ENCODE measurements around the gene PTPRK. TPM values are rescaled to one million over a fixed set of nuclear protein-coding genes. Genes with fewer than 3 reads are reported as not detected.

The PTPRK gene
- polyA plus RNA-seq, 4 donors = 29.1 to 58.6 (median 50.2) TPM

- DNase-seq (ENCODE audit: low read depth in 4 of 4, low spot score in 3 of 4) = no peak
Observed at GRCh38 chr6:128112494-128112893, 407.9 kb downstream of the PTPRK start.

GRCh38 chr6:128111096-128111495 lies 409.3 kb downstream of the PTPRK start:
- no peak for DNase-seq (ENCODE audit: low read depth in 4 of 4, low spot score in 3 of 4)

DNA sequence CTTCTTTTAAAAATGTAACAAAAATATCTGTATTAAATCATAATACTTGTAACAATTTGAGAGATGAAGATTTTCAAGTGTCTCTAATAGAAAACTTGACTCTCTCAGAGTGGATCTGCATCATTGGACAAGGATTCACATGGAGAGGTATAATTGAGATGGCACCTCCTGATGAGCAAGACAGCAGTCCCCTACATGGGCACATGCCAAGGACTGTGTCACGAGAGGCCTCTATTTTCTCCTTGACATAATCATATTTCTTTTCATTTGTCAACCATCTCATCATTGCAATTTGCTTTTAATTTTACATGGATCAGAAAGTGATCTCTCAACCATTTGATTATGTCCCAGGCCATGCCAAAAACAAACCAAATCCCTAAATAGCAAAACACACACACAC lies 412.7 kb downstream of the PTPRK start:
- no peak for DNase-seq (ENCODE audit: low read depth in 4 of 4, low spot score in 3 of 4)

DNA sequence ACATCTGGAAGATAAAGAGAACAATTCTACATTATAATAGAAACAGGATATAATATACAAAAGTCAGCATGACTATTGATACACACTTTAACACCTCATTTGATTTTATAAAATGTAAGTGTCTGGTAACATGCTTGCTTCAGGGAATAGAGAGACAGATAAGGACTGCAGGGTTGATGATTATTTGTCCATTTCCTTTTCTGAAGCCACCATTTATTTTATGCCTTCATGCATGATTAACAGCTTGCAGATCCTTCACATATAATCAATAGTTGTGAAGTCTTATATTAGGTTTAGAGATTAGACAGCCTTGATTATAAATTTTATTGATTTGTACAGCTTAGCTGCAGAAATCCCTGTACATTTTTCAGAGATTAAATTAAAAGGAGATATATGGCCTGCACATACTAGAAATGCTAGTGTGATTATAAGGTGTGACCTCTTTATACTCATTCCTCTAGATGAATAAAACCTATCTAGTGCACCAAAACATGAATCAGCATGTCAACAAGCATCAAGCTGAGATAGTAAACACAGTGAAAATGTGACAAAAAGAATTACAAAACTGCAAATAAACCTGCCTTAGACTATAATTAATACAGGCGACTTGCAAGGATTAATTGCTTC lies 420.7 kb downstream of the PTPRK start:
- DNase-seq (ENCODE audit: low read depth in 4 of 4, low spot score in 3 of 4) = no peak

GRCh38 chr6:128098000-128098581 lies 422.3 kb downstream of the PTPRK start:
- DNase-seq (ENCODE audit: low read depth in 4 of 4, low spot score in 3 of 4) = no peak

DNA sequence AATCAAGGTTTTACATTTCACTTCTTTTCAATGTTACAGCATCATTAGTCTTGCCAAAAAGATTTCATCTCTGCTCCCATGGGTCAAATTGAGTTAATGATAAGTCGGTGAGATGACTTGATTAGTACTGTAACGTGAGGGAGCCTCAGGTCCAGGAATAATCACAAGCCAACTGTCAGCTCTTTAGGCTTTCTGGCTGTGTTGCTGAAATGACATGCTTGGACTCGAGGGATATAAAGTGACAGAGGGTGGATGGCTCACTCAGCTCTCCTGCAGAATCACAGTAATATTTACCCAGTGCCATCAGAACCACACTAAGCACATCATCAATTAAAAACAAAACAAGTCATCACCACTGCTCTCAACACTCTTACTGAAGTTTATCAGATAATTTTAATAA lies 423.4 kb downstream of the PTPRK start:
- DNase-seq (ENCODE audit: low read depth in 4 of 4, low spot score in 3 of 4) = no peak

DNA sequence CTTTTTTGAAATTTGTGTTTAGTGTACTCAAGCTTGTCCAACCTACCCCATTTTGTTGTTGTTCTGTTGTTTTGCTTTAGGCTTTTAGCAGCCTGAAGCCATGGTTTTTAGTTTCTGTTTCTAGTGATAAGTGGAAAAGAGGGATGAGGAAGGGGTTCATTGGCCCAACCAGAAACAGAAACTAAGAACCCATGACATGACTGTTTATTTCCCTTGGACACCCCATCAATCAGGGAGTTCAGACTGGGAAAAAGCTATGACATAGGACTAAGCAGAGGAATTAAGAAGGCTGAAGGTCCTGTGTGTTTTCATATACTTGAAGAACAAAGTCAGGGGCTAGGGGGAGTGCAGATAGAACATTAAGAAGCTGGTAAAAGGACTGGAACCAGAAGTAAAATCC lies 425.0 kb downstream of the PTPRK start:
- DNase-seq (ENCODE audit: low read depth in 4 of 4, low spot score in 3 of 4) = no peak

DNA sequence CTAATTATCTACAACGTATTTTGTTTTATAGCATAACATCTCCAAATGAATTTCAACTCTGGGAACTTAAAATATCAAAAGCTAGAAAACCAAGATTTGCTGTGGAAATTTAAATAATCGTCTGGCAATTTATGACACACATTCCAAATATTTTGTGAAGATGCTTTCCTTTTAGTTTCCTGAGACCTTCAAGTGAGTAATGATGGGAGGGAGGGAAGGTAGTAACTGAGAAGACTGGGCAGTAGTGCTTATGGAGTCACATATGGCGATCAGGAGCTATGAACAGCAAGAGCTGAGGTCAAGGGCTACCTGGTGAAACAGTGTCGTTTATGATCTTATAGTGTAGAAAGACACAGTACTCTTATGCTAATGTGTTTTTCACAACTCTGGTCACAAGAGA lies 441.4 kb downstream of the PTPRK start:
- no peak for DNase-seq (ENCODE audit: low read depth in 4 of 4, low spot score in 3 of 4)

GRCh38 chr6:128078276-128078675 lies 442.1 kb downstream of the PTPRK start:
- DNase-seq (ENCODE audit: low read depth in 4 of 4, low spot score in 3 of 4) = no peak

DNA sequence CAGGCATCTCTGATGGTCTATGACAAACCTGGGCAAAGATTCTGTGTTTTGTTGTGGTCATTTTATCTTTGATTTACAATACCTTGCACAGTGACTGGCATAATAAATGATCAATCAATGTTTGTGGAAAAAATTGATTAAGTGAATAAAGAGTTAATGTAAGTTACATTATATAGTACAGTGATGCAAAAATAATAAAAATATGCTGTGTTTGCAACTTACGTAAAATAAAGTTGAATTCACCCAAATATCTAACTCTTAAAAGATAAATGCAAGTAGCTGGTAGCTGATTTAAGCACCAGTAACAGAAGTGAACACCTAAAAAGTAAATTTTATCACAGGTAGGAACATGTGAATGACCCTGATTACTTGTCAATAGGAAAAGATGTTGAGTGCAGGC lies 443.6 kb downstream of the PTPRK start:
- no peak for DNase-seq (ENCODE audit: low read depth in 4 of 4, low spot score in 3 of 4)

DNA sequence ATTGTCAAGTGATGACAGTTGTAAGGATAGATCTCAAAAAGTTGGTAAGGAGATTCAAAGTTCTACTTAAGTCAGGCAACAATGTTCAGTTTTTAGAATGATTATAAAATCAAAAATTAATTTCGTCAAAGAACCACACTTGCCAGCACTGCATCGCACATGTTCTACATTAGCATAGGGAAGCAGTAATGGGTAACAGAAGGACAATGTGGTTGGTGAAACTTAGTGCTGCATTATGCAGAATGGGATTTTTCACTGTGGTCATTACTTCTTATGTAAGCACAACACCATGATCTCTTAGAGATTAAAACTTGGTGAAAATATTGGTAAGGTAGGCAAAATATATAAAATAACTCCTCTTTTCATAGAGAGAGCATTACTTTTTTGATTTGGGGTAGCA lies 445.8 kb downstream of the PTPRK start:
- no peak for DNase-seq (ENCODE audit: low read depth in 4 of 4, low spot score in 3 of 4)

GRCh38 chr6:128073389-128073788 lies 447.0 kb downstream of the PTPRK start:
- DNase-seq (ENCODE audit: low read depth in 4 of 4, low spot score in 3 of 4) = no peak

- no peak for DNase-seq (ENCODE audit: low read depth in 4 of 4, low spot score in 3 of 4)
Observed at GRCh38 chr6:128071212-128071611, 449.2 kb downstream of the PTPRK start.

GRCh38 chr6:128070406-128070805 lies 450.0 kb downstream of the PTPRK start:
- DNase-seq (ENCODE audit: low read depth in 4 of 4, low spot score in 3 of 4) = no peak

DNA sequence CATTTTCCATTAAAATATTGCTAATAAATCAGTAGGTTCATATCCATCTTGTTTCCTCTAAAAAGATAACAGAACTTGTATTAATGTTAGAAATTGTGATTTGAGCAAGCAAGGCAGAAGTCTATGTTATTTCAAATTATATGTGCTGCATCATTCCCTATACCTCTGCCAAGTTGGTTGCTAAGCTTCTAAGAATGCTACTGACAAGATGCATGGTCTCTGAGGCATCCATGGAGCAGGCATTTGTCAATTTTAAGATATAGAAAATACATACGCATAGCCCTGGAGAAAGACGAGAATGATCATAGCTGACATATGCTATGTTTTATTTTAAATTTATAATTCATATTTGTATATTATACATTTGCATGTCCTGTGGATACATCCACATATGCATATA lies 451.2 kb downstream of the PTPRK start:
- no peak for DNase-seq (ENCODE audit: low read depth in 4 of 4, low spot score in 3 of 4)

DNA sequence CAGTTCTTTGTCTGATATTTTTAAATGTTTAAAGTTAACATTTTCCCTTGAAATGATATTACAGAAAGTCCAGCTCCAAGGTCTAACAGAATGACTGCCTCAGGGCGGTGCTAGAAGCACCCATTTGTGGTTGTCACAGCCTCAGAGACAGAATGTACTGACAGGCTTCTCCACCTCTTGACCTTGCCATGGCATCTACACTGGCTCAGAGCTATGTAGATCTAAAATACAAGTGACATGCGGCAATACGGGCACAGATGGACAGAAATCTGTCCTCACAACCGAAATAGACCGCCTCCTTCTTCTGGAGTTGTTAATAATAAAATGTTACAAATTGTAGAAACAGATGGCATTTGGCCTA lies 452.3 kb downstream of the PTPRK start:
- DNase-seq (ENCODE audit: low read depth in 4 of 4, low spot score in 3 of 4) = no peak

GRCh38 chr6:128067446-128068118 lies 452.8 kb downstream of the PTPRK start:
- no peak for DNase-seq (ENCODE audit: low read depth in 4 of 4, low spot score in 3 of 4)

DNA sequence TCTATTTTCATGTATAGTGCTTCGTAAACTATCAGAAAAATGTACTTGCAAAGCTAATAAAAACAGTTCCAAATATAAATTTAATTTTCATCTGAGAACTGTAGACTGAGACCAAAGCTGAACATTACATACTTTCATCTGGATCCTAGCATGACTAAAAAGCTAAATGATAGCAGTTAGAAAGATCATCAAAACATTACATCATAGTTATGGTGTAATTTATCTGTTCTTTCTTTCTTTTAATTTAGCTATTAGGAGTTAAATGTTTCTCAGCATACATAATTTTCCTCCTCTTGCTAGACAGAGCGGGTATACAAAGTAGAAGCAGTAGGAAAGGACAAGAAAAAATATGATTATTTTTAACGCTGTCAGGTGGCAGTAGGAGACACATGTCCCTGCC lies 455.3 kb downstream of the PTPRK start:
- DNase-seq (ENCODE audit: low read depth in 4 of 4, low spot score in 3 of 4) = no peak

- no peak for DNase-seq (ENCODE audit: low read depth in 4 of 4, low spot score in 3 of 4)
Observed at GRCh38 chr6:128064540-128064895, 455.9 kb downstream of the PTPRK start.

- no peak for DNase-seq (ENCODE audit: low read depth in 4 of 4, low spot score in 3 of 4)
Observed at GRCh38 chr6:128063850-128064539, 456.4 kb downstream of the PTPRK start.

DNA sequence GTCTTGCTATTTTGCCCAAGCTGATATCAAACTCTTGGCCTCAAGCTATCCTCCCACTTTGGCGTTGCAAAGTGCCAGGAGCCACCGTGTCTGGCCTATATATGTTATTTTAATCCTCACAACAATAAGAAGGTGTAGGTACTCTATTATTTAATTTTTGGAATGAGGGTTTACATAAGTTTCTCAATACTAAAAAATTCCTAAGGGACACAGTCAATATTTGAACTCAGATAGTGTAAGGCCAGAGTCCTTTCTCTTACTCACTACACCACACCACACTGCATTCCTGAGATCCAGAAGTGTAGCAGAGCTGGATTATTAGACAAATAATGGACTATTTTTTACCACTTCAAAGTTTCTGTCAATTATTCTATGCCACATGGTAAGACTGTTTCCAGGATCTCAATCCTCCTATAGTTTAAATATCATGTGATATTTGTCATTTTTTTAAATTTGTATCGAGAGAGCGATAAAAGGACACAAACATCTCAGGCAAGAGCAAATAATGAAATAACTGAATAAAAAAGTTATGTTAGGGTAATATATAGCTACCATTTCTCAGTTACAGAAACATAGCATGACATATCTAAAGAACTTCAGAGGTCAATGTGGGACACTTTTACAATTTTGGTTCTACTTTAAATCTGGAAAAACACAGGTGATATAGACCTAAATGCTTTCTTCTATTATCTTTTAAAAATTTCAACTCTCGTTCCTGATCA lies 457.4 kb downstream of the PTPRK start:
- DNase-seq (ENCODE audit: low read depth in 4 of 4, low spot score in 3 of 4) = no peak

Data from left renal pelvis (tissue), 4 donors.